ENCODE measurements around the gene TRIM28.

Gene TRIM28

GRCh38 chr19:58568453-58569130 lies 24.7 kb downstream of the TRIM28 start:
- Histone ChIP-seq H3K4me3 (no peak overlapping the region), H3K9ac (ENCODE audit: insufficient read length) (no peak overlapping the region), H3K27ac (no peak overlapping the region), H3K9me3 (ENCODE audit: low read depth, low read length) (no peaks in the 10 kb centered on the region), H3K36me3 (ENCODE audit: insufficient read depth, low read length) (no peaks in the 10 kb centered on the region; the same call in 1 of the 2 replicates)
- no peak for DNase-seq (ENCODE audit: low read depth, low spot score)
- TF ChIP-seq EZH2 (IDR thresholded peaks at IDR 0.05) = no peak
- TF ChIP-seq POLR2AphosphoS5 (IDR thresholded peaks at IDR 0.05; ENCODE audit: borderline replicate concordance, low read depth, low read length) = no peak
- TF ChIP-seq FOXP2 (optimal IDR thresholded peaks at IDR 0.05; ENCODE audit: control extremely low read depth, extremely low read length, insufficient read depth) = no peak

DNA sequence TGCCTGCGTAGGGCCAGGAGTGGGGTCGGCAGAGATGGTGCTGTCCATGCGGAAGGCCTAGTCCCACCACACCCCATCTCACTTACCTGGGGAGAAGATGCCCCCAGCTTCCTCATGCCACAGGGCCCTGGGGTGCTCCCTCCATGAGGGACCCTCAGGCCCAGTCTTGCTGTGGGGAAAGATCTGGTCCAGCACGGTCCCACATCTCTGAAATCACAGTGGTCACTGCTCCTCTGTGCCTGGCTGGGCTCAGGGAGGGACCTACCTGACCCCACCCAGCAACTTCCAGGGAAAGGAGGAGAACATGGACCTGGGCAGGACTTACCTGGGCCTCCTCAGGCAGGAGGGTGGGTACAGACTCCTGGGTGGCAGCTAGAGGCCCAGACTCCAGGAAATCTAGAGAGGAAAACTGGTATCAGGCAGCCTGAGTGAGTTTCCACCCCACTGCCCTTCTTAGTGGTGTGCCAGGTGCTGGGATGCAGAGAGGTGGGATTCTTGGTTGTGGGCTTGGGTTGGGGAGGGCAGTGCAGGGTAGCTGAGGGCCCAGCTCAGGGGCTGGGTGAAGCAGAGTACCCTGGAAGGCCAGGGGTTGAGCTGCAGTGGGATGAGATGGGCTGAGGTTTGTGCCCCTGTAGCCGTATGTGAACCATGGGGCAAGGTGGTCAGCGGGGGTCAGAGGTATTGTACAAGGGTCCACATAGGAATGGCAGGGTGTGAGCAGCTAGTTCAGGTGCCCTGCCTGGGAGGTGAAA lies 25.5 kb downstream of the TRIM28 start:
- Histone ChIP-seq H3K27ac (no peak overlapping the region), H3K9ac (ENCODE audit: insufficient read length) (no peak overlapping the region), H3K9me3 (ENCODE audit: low read depth, low read length) (no peaks in the 10 kb centered on the region), H3K4me3 (no peak overlapping the region), H3K36me3 (ENCODE audit: insufficient read depth, low read length) (no peaks in the 10 kb centered on the region; the same call in 1 of the 2 replicates)
- TF ChIP-seq EZH2 (IDR thresholded peaks at IDR 0.05) = no peak
- TF ChIP-seq POLR2AphosphoS5 (IDR thresholded peaks at IDR 0.05; ENCODE audit: borderline replicate concordance, low read depth, low read length) = no peak
- DNase-seq (ENCODE audit: low read depth, low spot score) = no peak

GRCh38 chr19:58569943-58570670 lies 26.2 kb downstream of the TRIM28 start:
- no peaks in the 10 kb centered on the region; the same call in 1 of the 2 replicates for H3K36me3 ChIP-seq (ENCODE audit: insufficient read depth, low read length)
- H3K9me3 ChIP-seq (ENCODE audit: low read depth, low read length) = no peaks in the 10 kb centered on the region
- no peak for TF ChIP-seq FOXP2 (optimal IDR thresholded peaks at IDR 0.05; ENCODE audit: control extremely low read depth, extremely low read length, insufficient read depth)
- no peak for TF ChIP-seq POLR2AphosphoS5 (IDR thresholded peaks at IDR 0.05; ENCODE audit: borderline replicate concordance, low read depth, low read length)
- no peak for TF ChIP-seq EZH2 (IDR thresholded peaks at IDR 0.05)
- H3K9ac ChIP-seq (ENCODE audit: insufficient read length) = no peak overlapping the region
- DNase-seq (ENCODE audit: low read depth, low spot score) = no peak
- no peak overlapping the region for H3K27ac ChIP-seq
- no peak overlapping the region for H3K4me3 ChIP-seq

DNA sequence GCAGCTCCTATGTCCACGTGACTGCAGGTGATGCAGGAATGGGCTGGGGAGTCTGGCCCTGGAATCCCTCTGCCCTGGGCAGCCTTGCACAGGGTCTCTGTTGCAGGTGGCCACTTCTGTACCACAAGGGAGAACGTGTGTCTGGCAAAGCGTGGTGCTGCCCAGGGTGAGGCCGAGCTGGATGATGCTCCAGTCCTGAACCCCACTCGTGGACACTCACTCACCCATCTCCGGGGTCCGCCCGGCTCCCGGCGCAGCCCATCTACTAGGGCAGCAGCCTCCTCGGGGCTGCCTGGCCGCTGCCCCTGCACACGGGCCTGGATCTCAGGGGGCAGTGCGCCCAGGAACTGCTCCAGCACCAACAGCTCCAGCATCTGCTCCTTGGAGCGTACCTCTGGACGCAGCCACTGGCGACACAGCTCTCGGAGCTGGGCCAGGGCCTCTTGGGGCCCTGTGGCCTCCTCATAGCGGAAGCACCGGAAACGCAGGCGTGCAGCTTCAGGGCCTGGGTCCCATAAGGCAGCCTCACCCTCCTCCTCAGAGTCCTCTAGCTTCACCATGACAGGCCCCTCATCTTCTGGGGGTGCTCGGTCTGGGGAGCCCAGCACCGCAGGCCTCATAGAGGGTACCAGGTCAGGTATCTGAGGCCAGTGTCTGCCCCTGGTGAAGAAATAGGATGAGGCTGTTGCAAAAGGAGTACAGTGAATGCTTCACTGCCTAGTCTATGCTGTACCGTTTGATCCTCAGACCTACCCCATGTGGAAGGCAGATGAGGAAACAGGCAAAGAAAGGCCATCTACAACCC lies 27.1 kb downstream of the TRIM28 start:
- H3K9me3 ChIP-seq (ENCODE audit: low read depth, low read length) = no peaks in the 10 kb centered on the region
- no peak overlapping the region for H3K4me3 ChIP-seq
- no peak overlapping the region for H3K9ac ChIP-seq (ENCODE audit: insufficient read length)
- TF ChIP-seq EZH2 (IDR thresholded peaks at IDR 0.05) = no peak
- TF ChIP-seq FOXP2 (optimal IDR thresholded peaks at IDR 0.05; ENCODE audit: control extremely low read depth, extremely low read length, insufficient read depth) = no peak
- no peak for TF ChIP-seq POLR2AphosphoS5 (IDR thresholded peaks at IDR 0.05; ENCODE audit: borderline replicate concordance, low read depth, low read length)
- no peak overlapping the region for H3K27ac ChIP-seq
- no peak for DNase-seq (ENCODE audit: low read depth, low spot score)
- no peaks in the 10 kb centered on the region; the same call in 1 of the 2 replicates for H3K36me3 ChIP-seq (ENCODE audit: insufficient read depth, low read length)

GRCh38 chr19:58571575-58571947 lies 27.7 kb downstream of the TRIM28 start:
- TF ChIP-seq FOXP2 (optimal IDR thresholded peaks at IDR 0.05; ENCODE audit: control extremely low read depth, extremely low read length, insufficient read depth) (no peak), POLR2AphosphoS5 (IDR thresholded peaks at IDR 0.05; ENCODE audit: borderline replicate concordance, low read depth, low read length) (no peak), EZH2 (IDR thresholded peaks at IDR 0.05) (no peak)
- DNase-seq (ENCODE audit: low read depth, low spot score) = no peak
- Histone ChIP-seq H3K4me3 (no peak overlapping the region), H3K27ac (no peak overlapping the region), H3K36me3 (ENCODE audit: insufficient read depth, low read length) (no peaks in the 10 kb centered on the region; the same call in 1 of the 2 replicates), H3K9ac (ENCODE audit: insufficient read length) (no peak overlapping the region), H3K9me3 (ENCODE audit: low read depth, low read length) (no peaks in the 10 kb centered on the region)

- H3K9me3 ChIP-seq (ENCODE audit: low read depth, low read length) = no peaks in the 10 kb centered on the region
- TF ChIP-seq FOXP2 (optimal IDR thresholded peaks at IDR 0.05; ENCODE audit: control extremely low read depth, extremely low read length, insufficient read depth) = no peak
- TF ChIP-seq EZH2 (IDR thresholded peaks at IDR 0.05) = no peak
- TF ChIP-seq POLR2AphosphoS5 (IDR thresholded peaks at IDR 0.05; ENCODE audit: borderline replicate concordance, low read depth, low read length) = no peak; the same call in none of the 2 replicates
- no peaks in the 10 kb centered on the region; the same call in 1 of the 2 replicates for H3K36me3 ChIP-seq (ENCODE audit: insufficient read depth, low read length)
- peak overlapping the region; percentile 95 for H3K4me3 ChIP-seq
- H3K9ac ChIP-seq (ENCODE audit: insufficient read length) = peak overlapping the region; percentile 35
- H3K27ac ChIP-seq = peak overlapping the region; percentile 97
- no peak for DNase-seq (ENCODE audit: low read depth, low spot score)
These were observed 28.4 kb downstream of the TRIM28 start for GRCh38 chr19:58572026-58572817.
